ENCODE measurements around the gene MROH9. TPM values are rescaled to one million over a fixed set of nuclear protein-coding genes. Genes with fewer than 3 reads are reported as not detected.

The MROH9 gene
- total RNA-seq, 1 donor from 2014 or later: not detected

DNA sequence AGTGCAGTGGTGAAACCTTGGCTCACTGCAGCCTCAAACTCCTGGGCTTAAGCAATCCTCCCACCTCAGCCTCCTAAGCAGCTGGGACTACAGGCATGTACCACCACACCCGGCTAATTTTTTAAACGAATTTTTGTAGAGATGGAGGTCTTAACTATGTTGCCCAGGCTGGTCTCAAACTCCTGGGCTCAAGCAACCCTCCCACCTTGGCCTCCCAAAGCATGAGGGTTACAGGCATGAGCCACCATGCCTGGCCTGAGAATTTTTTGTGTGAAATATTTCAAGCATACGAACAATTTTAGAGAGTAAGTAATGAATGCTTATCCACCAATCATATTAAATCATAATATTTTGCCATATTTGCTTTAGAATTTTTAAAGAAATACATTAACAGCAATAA is 51.6 kb downstream of the MROH9 start:
- intact Hi-C loops (cut with micrococcal nuclease): no loop called here

DNA sequence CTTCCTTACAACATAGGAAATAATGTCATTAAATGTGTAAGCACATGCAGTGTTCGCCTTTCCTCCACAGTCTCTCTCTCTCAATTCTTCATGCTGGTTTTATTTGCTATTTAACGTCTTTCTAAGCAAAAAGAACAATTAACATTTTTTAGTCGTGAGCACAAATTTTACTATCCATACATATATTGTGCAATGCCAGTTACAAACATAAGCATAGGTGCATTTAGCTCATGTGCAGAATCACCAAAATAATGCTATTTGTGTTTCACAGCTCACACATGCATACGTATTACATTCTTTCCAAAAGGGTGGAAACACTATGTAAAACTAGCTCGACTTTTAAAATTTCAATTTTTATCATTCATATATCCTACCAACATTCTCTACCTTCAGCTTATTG is 52.1 kb downstream of the MROH9 start:
- no peak for DNase-seq (ENCODE audit: low spot score)
- Mint-ChIP-seq H3K36me3 (ENCODE audit: low read depth) (no peaks in the 10 kb centered on the region), H3K27ac (no peak overlapping the region), H3K4me1 (ENCODE audit: low read depth) (no peaks in the 10 kb centered on the region), H3K4me3 (no peak overlapping the region), H3K9me3 (no peaks in the 10 kb centered on the region), H3K27me3 (ENCODE audit: insufficient read depth) (no peaks in the 10 kb centered on the region)
- intact Hi-C loops (cut with micrococcal nuclease): no loop called here

More for the DNA sequence above, 51.6 kb downstream of the MROH9 start:
- Mint-ChIP-seq H3K4me3 (no peak overlapping the region), H3K4me1 (ENCODE audit: low read depth) (no peaks in the 10 kb centered on the region), H3K36me3 (ENCODE audit: low read depth) (no peaks in the 10 kb centered on the region), H3K27me3 (ENCODE audit: insufficient read depth) (no peaks in the 10 kb centered on the region), H3K27ac (no peak overlapping the region), H3K9me3 (no peaks in the 10 kb centered on the region)
- DNase-seq (ENCODE audit: low spot score): no peak

DNA sequence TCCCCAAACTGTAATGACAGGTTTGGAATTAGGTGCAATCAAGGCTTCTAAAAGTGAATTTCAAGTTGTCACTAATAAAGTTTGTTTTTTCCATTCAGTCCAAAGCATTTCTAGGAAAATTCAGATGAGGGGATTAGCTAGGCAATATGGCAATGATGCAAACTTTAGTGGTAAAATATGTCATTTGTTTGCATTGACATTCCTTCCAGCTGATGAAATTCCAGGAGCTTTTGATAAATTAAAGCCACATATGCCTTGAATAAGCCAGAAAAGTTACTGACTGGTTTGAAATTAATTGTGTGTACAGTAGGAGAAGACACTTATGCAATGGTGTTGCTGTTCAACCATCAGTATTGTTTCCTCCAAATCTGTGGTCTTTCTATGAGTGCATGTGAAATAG is 57.8 kb downstream of the MROH9 start:
- Mint-ChIP-seq H3K4me3 (no peak overlapping the region), H3K27me3 (ENCODE audit: insufficient read depth) (no peaks in the 10 kb centered on the region), H3K9me3 (no peaks in the 10 kb centered on the region), H3K36me3 (ENCODE audit: low read depth) (no peaks in the 10 kb centered on the region), H3K27ac (no peak overlapping the region), H3K4me1 (ENCODE audit: low read depth) (no peaks in the 10 kb centered on the region)
- no peak for DNase-seq (ENCODE audit: low spot score)
- intact Hi-C loops (cut with micrococcal nuclease): no loop called here

DNA sequence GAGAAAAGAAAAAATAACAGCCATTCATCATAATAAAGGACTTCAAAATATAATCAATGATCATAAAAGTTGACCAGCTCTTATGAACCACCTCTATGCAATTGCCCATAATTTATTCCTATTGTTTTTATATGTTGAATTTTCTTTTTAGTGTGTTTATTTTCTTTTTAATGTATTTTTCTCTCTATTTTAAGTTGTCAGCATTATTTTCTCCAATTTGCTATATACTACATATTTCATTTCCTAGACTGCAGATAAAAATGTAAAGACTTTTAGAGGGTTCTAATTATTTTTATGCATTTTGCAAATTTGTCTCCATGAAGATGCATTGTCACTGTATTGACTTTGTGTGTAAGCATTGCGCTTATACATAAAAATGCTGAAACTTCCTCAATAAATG is 58.4 kb downstream of the MROH9 start:
- intact Hi-C loops (cut with micrococcal nuclease): no loop called here
- H3K9me3 Mint-ChIP-seq: no peaks in the 10 kb centered on the region
- H3K4me3 Mint-ChIP-seq: no peak overlapping the region
- H3K27ac Mint-ChIP-seq: no peak overlapping the region
- H3K27me3 Mint-ChIP-seq (ENCODE audit: insufficient read depth): no peaks in the 10 kb centered on the region
- H3K36me3 Mint-ChIP-seq (ENCODE audit: low read depth): no peaks in the 10 kb centered on the region
- H3K4me1 Mint-ChIP-seq (ENCODE audit: low read depth): no peaks in the 10 kb centered on the region
- no peak for DNase-seq (ENCODE audit: low spot score)

DNA sequence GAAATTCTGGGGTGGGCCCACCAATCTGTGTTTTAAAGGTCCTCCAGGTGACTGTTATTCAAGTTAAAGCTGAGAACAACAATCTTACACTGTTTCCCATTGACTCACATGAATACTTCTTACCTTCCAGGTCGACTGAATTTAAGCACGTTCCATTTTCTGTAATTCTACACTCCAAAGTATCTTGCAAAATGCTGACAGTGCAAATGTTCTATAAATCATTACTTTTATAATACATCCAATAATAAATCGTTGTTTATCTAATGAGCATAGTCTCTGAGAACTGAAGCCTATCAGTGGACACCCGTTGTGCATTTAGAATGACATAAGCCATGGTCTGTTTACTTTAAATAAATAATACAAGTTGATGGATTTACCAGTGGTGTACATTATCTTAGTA is 79.5 kb downstream of the MROH9 start:
- Mint-ChIP-seq H3K27me3 (ENCODE audit: insufficient read depth) (no peaks in the 10 kb centered on the region), H3K9me3 (no peaks in the 10 kb centered on the region), H3K36me3 (ENCODE audit: low read depth) (no peaks in the 10 kb centered on the region), H3K4me3 (no peak overlapping the region), H3K4me1 (ENCODE audit: low read depth) (no peaks in the 10 kb centered on the region), H3K27ac (no peak overlapping the region)
- no peak for DNase-seq (ENCODE audit: low spot score)
- intact Hi-C loops (cut with micrococcal nuclease): no loop called here

DNA sequence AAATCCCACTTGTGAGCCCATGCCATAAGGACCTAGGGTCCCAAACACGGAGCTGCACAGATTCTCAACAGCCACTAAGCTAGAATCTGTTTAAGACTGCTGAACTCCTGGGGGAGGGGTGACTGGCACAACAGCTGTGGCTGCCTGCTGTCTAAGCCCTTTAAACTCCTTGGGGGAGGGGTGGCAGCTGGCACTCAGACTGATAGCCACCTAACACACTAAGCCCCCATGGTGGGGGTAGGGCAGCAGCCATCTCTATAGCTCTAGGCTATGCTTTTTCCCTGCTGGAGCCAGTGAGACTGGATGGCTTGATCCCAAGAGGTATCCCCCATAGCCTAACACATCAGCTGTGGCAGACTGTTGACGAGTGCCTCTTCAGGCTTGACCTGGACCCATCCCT is 82.1 kb downstream of the MROH9 start:
- intact Hi-C loops (cut with micrococcal nuclease): no loop called here
- no peak for DNase-seq (ENCODE audit: low spot score)

DNA sequence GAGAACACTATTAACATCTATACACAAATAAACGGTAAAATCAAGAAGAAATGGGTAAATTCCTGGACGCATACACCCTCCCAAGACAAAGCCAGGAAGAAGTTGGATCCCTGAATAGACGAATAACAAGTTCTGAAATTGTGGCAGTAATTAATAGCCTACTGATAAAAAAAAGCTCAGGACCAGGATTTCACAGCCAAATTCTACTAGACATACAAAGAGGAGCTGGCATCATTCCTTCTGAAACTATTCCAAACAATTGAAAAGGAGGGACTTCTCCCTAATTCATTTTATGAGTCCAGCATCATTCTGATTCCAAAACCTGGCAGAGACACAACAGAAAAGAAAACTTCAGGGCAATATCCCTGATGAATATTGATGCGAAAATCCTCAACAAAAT is 84.6 kb downstream of the MROH9 start:
- Mint-ChIP-seq H3K36me3 (ENCODE audit: low read depth) (no peaks in the 10 kb centered on the region), H3K4me3 (no peak overlapping the region), H3K27ac (no peak overlapping the region), H3K4me1 (ENCODE audit: low read depth) (no peaks in the 10 kb centered on the region), H3K27me3 (ENCODE audit: insufficient read depth) (no peaks in the 10 kb centered on the region), H3K9me3 (no peaks in the 10 kb centered on the region)
- intact Hi-C loops (cut with micrococcal nuclease): no loop called here
- no peak for DNase-seq (ENCODE audit: low spot score)

More for the DNA sequence above, 82.1 kb downstream of the MROH9 start:
- no peaks in the 10 kb centered on the region for H3K9me3 Mint-ChIP-seq
- H3K4me1 Mint-ChIP-seq (ENCODE audit: low read depth): no peaks in the 10 kb centered on the region
- H3K27ac Mint-ChIP-seq: no peak overlapping the region
- no peak overlapping the region for H3K4me3 Mint-ChIP-seq
- H3K27me3 Mint-ChIP-seq (ENCODE audit: insufficient read depth): no peaks in the 10 kb centered on the region
- H3K36me3 Mint-ChIP-seq (ENCODE audit: low read depth): no peaks in the 10 kb centered on the region

DNA sequence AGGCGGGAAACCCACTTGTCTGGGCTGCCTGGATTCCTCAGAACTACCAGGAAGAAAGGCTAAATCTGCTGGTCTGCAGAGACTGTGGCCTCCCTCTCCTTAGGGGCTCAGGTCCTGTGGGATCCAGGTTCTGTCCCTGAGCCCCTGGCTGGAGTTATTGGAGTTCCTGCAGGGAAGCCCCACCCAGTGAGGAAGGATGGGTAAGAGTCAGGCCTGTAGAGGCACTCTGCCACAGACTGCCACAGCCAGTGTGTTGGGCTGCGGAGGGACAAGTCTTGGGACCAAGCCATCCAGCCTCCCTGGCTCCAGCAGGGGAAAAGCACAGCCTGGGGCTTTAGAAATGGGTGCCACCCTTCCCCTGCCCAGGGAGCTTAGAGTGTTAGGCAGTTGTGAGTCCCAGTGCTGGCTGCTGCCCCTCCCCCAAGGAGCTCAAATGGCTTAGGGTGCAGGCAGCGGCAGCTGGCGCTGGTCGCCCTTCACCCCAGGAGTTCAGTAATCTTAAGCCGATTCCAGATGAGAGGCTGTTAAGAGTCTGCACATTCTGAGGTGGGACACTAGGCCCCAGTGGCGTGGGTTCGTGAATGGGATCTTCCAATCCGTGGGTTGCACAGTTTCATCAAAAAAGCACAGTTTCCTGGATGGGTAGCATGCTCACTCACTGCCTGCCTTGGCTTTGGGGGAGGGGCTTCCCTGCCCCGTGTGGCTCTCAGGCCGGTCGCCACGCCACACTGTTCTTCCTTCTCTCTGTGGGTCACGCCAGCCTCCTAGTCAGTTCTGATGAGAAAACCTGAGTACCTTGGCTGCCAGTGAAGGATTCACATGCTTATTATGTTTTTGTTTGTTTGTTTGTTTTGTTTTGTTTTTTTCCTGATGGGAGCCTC is 97.7 kb downstream of the MROH9 start:
- Mint-ChIP-seq H3K36me3 (ENCODE audit: low read depth) (no peaks in the 10 kb centered on the region), H3K27ac (no peak overlapping the region), H3K4me1 (ENCODE audit: low read depth) (no peaks in the 10 kb centered on the region), H3K27me3 (ENCODE audit: insufficient read depth) (peaks cover 2% of the 10 kb centered on the region), H3K4me3 (no peak overlapping the region), H3K9me3 (no peaks in the 10 kb centered on the region)
- no peak for DNase-seq (ENCODE audit: low spot score)
- intact Hi-C loops (cut with micrococcal nuclease): no loop called here

DNA sequence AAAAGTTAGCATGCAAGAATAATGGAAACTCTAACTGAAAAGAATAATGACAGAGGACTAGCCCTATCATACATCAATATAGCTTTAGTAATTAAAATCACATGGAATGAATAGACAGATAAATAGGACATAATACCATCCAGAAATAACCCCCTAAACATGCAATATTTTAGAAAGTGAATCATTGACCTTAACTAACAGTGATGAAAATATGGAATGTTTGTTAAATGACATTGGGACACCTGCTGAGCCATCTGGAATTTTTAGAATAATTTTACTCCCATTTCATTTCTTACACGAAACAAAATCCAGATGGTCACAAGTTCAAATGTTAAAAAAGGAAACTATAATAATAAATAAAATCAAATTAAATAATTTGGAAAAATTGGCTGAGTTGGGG is 102.3 kb downstream of the MROH9 start:
- Mint-ChIP-seq H3K36me3 (ENCODE audit: low read depth) (no peaks in the 10 kb centered on the region), H3K27ac (no peak overlapping the region), H3K4me1 (ENCODE audit: low read depth) (no peaks in the 10 kb centered on the region), H3K4me3 (no peak overlapping the region), H3K27me3 (ENCODE audit: insufficient read depth) (no peaks in the 10 kb centered on the region), H3K9me3 (no peaks in the 10 kb centered on the region)
- no peak for DNase-seq (ENCODE audit: low spot score)
- intact Hi-C loops (cut with micrococcal nuclease): no loop called here

DNA sequence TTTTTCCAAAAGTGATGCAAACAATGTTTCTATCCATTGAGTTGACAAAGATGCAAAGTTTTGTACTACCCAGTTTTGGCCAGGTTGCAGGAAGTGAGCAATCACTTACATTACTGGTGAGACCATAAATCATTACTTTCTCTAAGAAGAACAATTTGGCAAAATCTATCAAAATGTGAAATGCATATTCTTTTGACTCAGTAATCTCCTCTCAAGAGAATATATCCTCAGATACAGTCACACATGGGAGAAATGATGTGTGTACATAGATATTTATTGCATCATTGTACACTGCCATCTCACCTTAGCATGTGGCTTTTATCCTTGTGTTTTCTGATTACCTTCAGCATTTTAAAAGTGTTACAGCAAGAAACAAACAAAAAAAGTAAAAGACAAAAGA is 103.0 kb downstream of the MROH9 start:
- Mint-ChIP-seq H3K36me3 (ENCODE audit: low read depth) (no peaks in the 10 kb centered on the region), H3K4me3 (no peak overlapping the region), H3K27ac (no peak overlapping the region), H3K4me1 (ENCODE audit: low read depth) (no peaks in the 10 kb centered on the region), H3K9me3 (no peaks in the 10 kb centered on the region), H3K27me3 (ENCODE audit: insufficient read depth) (no peaks in the 10 kb centered on the region)
- intact Hi-C loops (cut with micrococcal nuclease): no loop called here
- DNase-seq (ENCODE audit: low spot score): no peak

DNA sequence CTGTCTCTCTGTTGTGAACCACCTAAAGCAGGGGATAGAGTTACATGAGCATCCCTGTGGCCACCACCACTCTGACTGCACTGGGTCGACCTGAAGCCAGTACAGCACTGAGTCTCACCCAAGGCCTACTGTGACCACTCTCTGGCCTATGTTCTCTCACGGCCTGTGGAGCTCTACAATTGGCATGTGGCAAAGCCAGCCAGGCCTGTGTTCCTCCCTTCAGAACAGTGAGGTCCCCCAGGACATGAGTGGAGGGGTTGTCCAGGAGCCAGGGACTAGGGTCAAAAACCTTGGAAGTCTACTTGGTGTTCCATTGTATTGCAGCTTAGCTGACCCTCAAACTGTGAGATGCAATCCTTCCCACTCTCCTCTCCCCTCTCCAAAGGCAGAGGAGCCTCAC is 112.7 kb downstream of the MROH9 start:
- DNase-seq (ENCODE audit: low spot score): no peak
- Mint-ChIP-seq H3K4me1 (ENCODE audit: low read depth) (no peaks in the 10 kb centered on the region), H3K4me3 (no peak overlapping the region), H3K36me3 (ENCODE audit: low read depth) (no peaks in the 10 kb centered on the region), H3K27me3 (ENCODE audit: insufficient read depth) (no peaks in the 10 kb centered on the region), H3K9me3 (peaks cover 9% of the 10 kb centered on the region), H3K27ac (no peak overlapping the region)
- intact Hi-C loops (cut with micrococcal nuclease): no loop called here

DNA sequence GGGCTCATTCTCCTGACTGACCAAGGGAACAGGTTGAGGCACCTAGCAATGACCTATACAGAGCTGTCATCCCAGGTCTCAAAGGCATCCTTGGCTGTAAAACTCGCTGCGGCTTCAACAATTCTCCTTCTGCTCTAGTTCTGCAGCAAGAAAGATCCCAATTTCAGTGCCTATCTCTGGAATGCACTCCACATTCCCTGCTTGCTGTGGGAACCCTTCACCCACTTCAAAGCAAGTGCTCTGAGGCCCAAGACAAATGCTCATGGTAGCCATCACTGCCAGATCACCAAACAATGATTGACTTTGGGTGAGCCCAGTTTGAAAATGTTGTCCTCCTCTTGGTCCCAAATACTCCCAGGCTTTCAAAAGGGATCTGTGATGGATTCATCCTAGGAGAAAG is 117.6 kb downstream of the MROH9 start:
- intact Hi-C loops (cut with micrococcal nuclease): no loop called here
- Mint-ChIP-seq H3K9me3 (no peaks in the 10 kb centered on the region), H3K27me3 (ENCODE audit: insufficient read depth) (no peaks in the 10 kb centered on the region), H3K36me3 (ENCODE audit: low read depth) (no peaks in the 10 kb centered on the region), H3K4me3 (no peak overlapping the region), H3K27ac (no peak overlapping the region), H3K4me1 (ENCODE audit: low read depth) (no peaks in the 10 kb centered on the region)
- no peak for DNase-seq (ENCODE audit: low spot score)

DNA sequence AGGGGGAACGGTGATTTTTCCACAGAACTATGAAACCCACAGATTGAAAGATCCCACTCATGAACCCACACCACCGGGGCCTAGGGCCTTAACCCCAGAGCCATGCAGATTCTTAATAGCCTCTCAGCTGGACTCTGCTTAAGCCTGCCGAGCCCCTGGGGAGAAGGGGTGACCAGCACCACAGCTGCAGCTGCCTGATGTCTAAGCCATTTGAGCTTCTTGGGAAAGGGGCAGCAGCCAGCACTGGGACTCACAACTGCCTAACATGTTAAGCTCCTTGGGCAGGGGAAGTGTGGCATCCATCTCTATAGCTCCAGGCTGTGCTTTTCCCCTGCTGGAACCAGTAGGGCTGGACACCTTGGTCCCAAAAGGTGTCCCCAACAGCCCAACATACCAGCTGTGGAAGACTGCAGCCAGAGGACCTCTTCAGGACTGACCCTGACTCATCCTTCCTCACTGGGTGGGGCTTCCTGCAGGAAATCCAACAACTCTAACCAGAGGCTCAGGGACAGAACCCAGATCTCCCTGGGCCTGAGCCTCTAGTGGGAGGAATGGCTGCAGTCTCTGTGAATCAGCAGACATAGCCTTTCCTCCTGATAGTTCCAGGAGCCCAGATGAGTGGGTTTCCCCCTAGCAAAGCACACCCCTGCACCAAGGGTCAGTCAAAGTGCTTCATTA is 120.8 kb downstream of the MROH9 start:
- H3K27me3 Mint-ChIP-seq (ENCODE audit: insufficient read depth): no peaks in the 10 kb centered on the region
- no peak overlapping the region for H3K4me3 Mint-ChIP-seq
- no peaks in the 10 kb centered on the region for H3K36me3 Mint-ChIP-seq (ENCODE audit: low read depth)
- DNase-seq (ENCODE audit: low spot score): no peak
- H3K27ac Mint-ChIP-seq: no peak overlapping the region
- H3K4me1 Mint-ChIP-seq (ENCODE audit: low read depth): no peaks in the 10 kb centered on the region
- intact Hi-C loops (cut with micrococcal nuclease): no loop called here
- no peaks in the 10 kb centered on the region for H3K9me3 Mint-ChIP-seq

Measured in activated T-helper 1 cell treated with anti-CD3 and anti-CD28 coated beads, Interleukin-12 subunit alpha, Interleukin-12 subunit beta, Interleukin-2, Interleukin-4 antibody, amounts not matched to agents 30 ng/mL and 10 ng/mL and 1 ng/mL, durations not matched to agents 14 hours and 24 hours and 36 hours (primary cell).